Breast epithelium (tissue), 3 donors: ENCODE results near the gene ASTN2.

Source experiments
- CTCF ChIP-seq, 3 donors: fragments of 450-650 bp; IDR thresholded peaks; one replicate each; pipeline ENCODE4 v1.5.1; 2016 to 2017; ENCODE audit warnings: antibody characterized with exemption in 3 of 3, mild to moderate bottlenecking in 3 of 3, moderate library complexity in 3 of 3
- POLR2A ChIP-seq: fragments of 450-650 bp; IDR thresholded peaks from one replicate; pipeline ENCODE4 v1.6.1; 2016; ENCODE audit warnings: antibody characterized with exemption, mild to moderate bottlenecking, moderate library complexity
- POLR2AphosphoS5 ChIP-seq, 3 donors: sonication (generic); formaldehyde crosslinking; IDR thresholded peaks; one replicate each; pipeline ENCODE4 v1.6.1; 2017; ENCODE audit warnings: antibody characterized with exemption in 3 of 3

GRCh38 chr9:116877072-116877471, 537.8 kb downstream of the ASTN2 start:
- TF ChIP-seq CTCF (IDR thresholded peaks at IDR 0.05) (no peak), POLR2A (no peak), POLR2AphosphoS5 (IDR thresholded peaks at IDR 0.05) (no peak)
